WTC11 (cell line): ENCODE results near the gene IRX3. TPM values are rescaled to one million over a fixed set of nuclear protein-coding genes. Genes with fewer than 3 reads are reported as not detected.

Experiments used
- ATAC-seq: fragments of 200-7000 bp; cut with Tn5 transposase; 2 replicates; pipeline ENCODE4 v1.10.0; 2021; ENCODE audit warnings: mild to moderate bottlenecking, moderate library complexity
- CTCF ChIA-PET: fragments of 300-600 bp; sonication (Branson Sonifier 250); formaldehyde crosslinking; loops from one replicate; lab custom pipeline; 2021; ENCODE audit warnings: antibody characterized with exemption; lab: Charles Lee
- POLR2A ChIA-PET: fragments of 350-600 bp; sonication (Branson Sonifier 250); formaldehyde crosslinking; loops from one replicate; lab custom pipeline; 2021; ENCODE audit warnings: antibody characterized with exemption; lab: Charles Lee
- DNase-seq: peaks from one replicate; pipeline ENCODE4 v3.0.0; 2021; ENCODE audit warnings: low spot score
- H3K27ac Mint-ChIP-seq: 2 replicates; pipeline ENCODE4 v1.8.0; 2021; ENCODE audit warnings: mixed read lengths
- H3K27me3 Mint-ChIP-seq: 2 replicates; pipeline ENCODE4 v1.8.0; 2021; ENCODE audit warnings: low read depth, mild to moderate bottlenecking, moderate library complexity, mixed read lengths
- H3K36me3 Mint-ChIP-seq: 2 replicates; pipeline ENCODE4 v1.8.0; 2021; ENCODE audit warnings: mixed read lengths
- H3K4me1 Mint-ChIP-seq: 2 replicates; pipeline ENCODE4 v1.8.0; 2022; ENCODE audit warnings: mixed read lengths
- H3K4me3 Mint-ChIP-seq: 2 replicates; pipeline ENCODE4 v1.8.0; 2021; ENCODE audit warnings: mild to moderate bottlenecking, moderate library complexity, mixed read lengths
- H3K9me3 Mint-ChIP-seq: 2 replicates; pipeline ENCODE4 v1.8.0; 2021; ENCODE audit warnings: mixed read lengths
- ARID4B ChIP-seq: sonication (generic); formaldehyde crosslinking; IDR thresholded peaks from 2 replicates; pipeline ENCODE4 v1.8.0; 2023; ENCODE audit warnings: missing genetic modification reagents, mild to moderate bottlenecking, borderline replicate concordance
- CDX4 ChIP-seq: fragments of 250-450 bp; sonication (Bioruptor Pico); IDR thresholded peaks from 2 replicates; pipeline ENCODE4 v1.9.0; 2021; ENCODE audit warnings: moderate library complexity, mild to moderate bottlenecking, inconsistent platforms, borderline replicate concordance
- EMX1 ChIP-seq: fragments of 250-450 bp; sonication (Bioruptor Pico); IDR thresholded peaks from 2 replicates; pipeline ENCODE4 v1.8.0; 2021; ENCODE audit warnings: mild to moderate bottlenecking
- FOXJ3 ChIP-seq: sonication (generic); formaldehyde crosslinking; IDR thresholded peaks from 2 replicates; pipeline ENCODE4 v1.9.0; 2021; ENCODE audit warnings: missing genetic modification reagents, mild to moderate bottlenecking, borderline replicate concordance
- FOXP4 ChIP-seq: sonication (generic); formaldehyde crosslinking; IDR thresholded peaks from 2 replicates; pipeline ENCODE4 v1.8.0; 2022; ENCODE audit warnings: mild to moderate bottlenecking, missing genetic modification reagents
- MXD4 ChIP-seq: fragments of 250-450 bp; sonication (Bioruptor Pico); IDR thresholded peaks from 2 replicates; pipeline ENCODE4 v1.8.0; 2021; ENCODE audit warnings: mild to moderate bottlenecking, moderate library complexity, borderline replicate concordance
- NR1H2 ChIP-seq: sonication (generic); formaldehyde crosslinking; IDR thresholded peaks from 2 replicates; pipeline ENCODE4 v1.9.0; 2021; ENCODE audit warnings: mild to moderate bottlenecking, moderate library complexity, missing genetic modification reagents
- OVOL2 ChIP-seq: fragments of 250-450 bp; sonication (Bioruptor Pico); IDR thresholded peaks from 2 replicates; pipeline ENCODE4 v1.9.0; 2021; ENCODE audit warnings: mild to moderate bottlenecking, borderline replicate concordance
- STAT6 ChIP-seq: sonication (generic); formaldehyde crosslinking; conservative IDR thresholded peaks from 2 replicates; pipeline ENCODE4 v1.8.1; 2023; ENCODE audit warnings: mild to moderate bottlenecking, low read depth, missing genetic modification reagents, moderate library complexity
- TEAD4 ChIP-seq: sonication (generic); formaldehyde crosslinking; IDR thresholded peaks from 2 replicates; pipeline ENCODE4 v1.8.0; 2022; ENCODE audit warnings: mild to moderate bottlenecking, missing genetic modification reagents
- USF2 ChIP-seq: sonication (generic); formaldehyde crosslinking; IDR thresholded peaks from 2 replicates; pipeline ENCODE4 v1.8.1; 2023; ENCODE audit warnings: mild to moderate bottlenecking, missing genetic modification reagents, moderate library complexity
- ZMAT4 ChIP-seq: fragments of 250-450 bp; sonication (Bioruptor Pico); IDR thresholded peaks from 2 replicates; pipeline ENCODE4 v1.9.0; 2021; ENCODE audit warnings: mild to moderate bottlenecking
- ZNF219 ChIP-seq: sonication (generic); formaldehyde crosslinking; IDR thresholded peaks from 2 replicates; pipeline ENCODE4 v1.8.0; 2023; ENCODE audit warnings: missing genetic modification reagents, mild to moderate bottlenecking, borderline replicate concordance
- ZNF671 ChIP-seq: fragments of 250-450 bp; sonication (Bioruptor Pico); IDR thresholded peaks from 2 replicates; pipeline ENCODE4 v1.8.0; 2021; ENCODE audit warnings: mild to moderate bottlenecking
- total RNA-seq: library from RNA; stranded (reverse); gene quantifications from 3 replicates; pipeline ENCODE4 v1.2.3, GENCODE V29; 2021
- TF ChIP-seq, protein P1 (sequence below): fragments of 250-450 bp; sonication (Bioruptor Pico); IDR thresholded peaks from 2 replicates; pipeline ENCODE4 v1.8.0; 2021; ENCODE audit warnings: mild to moderate bottlenecking
- TF ChIP-seq, protein P2 (sequence below): sonication (generic); formaldehyde crosslinking; IDR thresholded peaks from 2 replicates; pipeline ENCODE4 v1.8.1; 2022; ENCODE audit warnings: mild to moderate bottlenecking, moderate library complexity, missing genetic modification reagents

IRX3 gene
- total RNA-seq, 1 experiment from 2014 or later = 1.1 TPM

DNA sequence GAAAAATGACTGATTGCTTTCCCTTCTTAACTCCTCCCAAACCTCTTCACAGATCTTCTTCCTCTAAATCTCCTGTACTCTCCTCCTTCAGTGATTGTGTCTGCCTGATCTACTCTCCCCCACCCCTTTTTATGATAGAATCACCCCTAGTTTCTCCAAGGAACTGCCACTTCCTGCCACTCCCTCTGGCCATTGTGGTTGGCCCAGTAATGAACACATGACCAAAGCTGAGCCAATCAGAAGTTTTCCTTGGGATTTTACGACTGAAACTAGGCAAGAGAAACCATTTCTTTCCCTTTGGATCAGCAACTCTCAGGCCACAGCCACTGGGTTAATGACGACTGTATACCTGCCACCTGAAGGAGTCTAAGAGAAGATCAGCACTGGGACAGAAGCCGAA is 15.9 kb downstream of the IRX3 start:
- no peak for TF ChIP-seq EMX1 (CRISPR knock-in tag)
- no peak for TF ChIP-seq STAT6 (CRISPR knock-in tag)
- no peak for TF ChIP-seq FOXP4 (CRISPR knock-in tag)
- TF ChIP-seq ZNF219 = no peak
- peak; percentile 51 for TF ChIP-seq USF2
- no peak for TF ChIP-seq OVOL2 (CRISPR knock-in tag)
- TF ChIP-seq, protein P1, sequence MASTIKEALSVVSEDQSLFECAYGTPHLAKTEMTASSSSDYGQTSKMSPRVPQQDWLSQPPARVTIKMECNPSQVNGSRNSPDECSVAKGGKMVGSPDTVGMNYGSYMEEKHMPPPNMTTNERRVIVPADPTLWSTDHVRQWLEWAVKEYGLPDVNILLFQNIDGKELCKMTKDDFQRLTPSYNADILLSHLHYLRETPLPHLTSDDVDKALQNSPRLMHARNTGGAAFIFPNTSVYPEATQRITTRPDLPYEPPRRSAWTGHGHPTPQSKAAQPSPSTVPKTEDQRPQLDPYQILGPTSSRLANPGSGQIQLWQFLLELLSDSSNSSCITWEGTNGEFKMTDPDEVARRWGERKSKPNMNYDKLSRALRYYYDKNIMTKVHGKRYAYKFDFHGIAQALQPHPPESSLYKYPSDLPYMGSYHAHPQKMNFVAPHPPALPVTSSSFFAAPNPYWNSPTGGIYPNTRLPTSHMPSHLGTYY (CRISPR knock-in tag) = no peak
- TF ChIP-seq, protein P2, sequence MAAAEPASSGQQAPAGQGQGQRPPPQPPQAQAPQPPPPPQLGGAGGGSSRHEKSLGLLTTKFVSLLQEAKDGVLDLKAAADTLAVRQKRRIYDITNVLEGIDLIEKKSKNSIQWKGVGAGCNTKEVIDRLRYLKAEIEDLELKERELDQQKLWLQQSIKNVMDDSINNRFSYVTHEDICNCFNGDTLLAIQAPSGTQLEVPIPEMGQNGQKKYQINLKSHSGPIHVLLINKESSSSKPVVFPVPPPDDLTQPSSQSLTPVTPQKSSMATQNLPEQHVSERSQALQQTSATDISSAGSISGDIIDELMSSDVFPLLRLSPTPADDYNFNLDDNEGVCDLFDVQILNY (CRISPR knock-in tag) = no peak
- no peak for TF ChIP-seq MXD4 (CRISPR knock-in tag)
- no peaks in the 10 kb centered on the region for H3K4me1 Mint-ChIP-seq
- no peaks in the 10 kb centered on the region for H3K36me3 Mint-ChIP-seq
- H3K9me3 Mint-ChIP-seq = peaks cover 14% of the 10 kb centered on the region
- no peak overlapping the region for H3K27ac Mint-ChIP-seq
- no peak overlapping the region for H3K4me3 Mint-ChIP-seq
- CTCF ChIA-PET = interaction anchor here (2.0 kb wide), 1 partner anchor 12 kb away, joined by 5 read pairs; no protein-coding TSS in a partner anchor
- ATAC-seq (no peak), DNase-seq (no peak)
- POLR2A ChIA-PET = no interaction called here
- peaks cover 3% of the 10 kb centered on the region; the same call in 1 of the 2 replicates for H3K27me3 Mint-ChIP-seq

GRCh38 chr16:54269461-54269860 is 17.1 kb downstream of the IRX3 start:
- no peak overlapping the region for H3K27ac Mint-ChIP-seq
- ChIA-PET POLR2A (no interaction called here), CTCF (no interaction called here)
- no peak for DNase-seq
- H3K9me3 Mint-ChIP-seq = peaks cover 13% of the 10 kb centered on the region
- H3K27me3 Mint-ChIP-seq = peaks cover 6% of the 10 kb centered on the region
- no peaks in the 10 kb centered on the region for H3K4me1 Mint-ChIP-seq
- H3K4me3 Mint-ChIP-seq = no peak overlapping the region
- no peak for ATAC-seq
- no peaks in the 10 kb centered on the region for H3K36me3 Mint-ChIP-seq
- TF ChIP-seq ARID4B (no peak), ZNF671 (no peak), ZMAT4 (CRISPR knock-in tag) (no peak), USF2 (no peak), NR1H2 (no peak), CDX4 (CRISPR knock-in tag) (no peak), TEAD4 (CRISPR knock-in tag) (no peak), FOXJ3 (CRISPR knock-in tag) (no peak)
